HEK293 (cell line): Measurements from ENCODE around the gene C19orf33.

Source experiments
- CTCF ChIA-PET: fragments of 350-600 bp; formaldehyde crosslinking; extraction: SDS; loops from one replicate; lab custom pipeline; 2021; ENCODE audit warnings: antibody characterized with exemption; lab: Yijun Ruan, JAX
- POLR2A ChIA-PET: fragments of 300-600 bp; formaldehyde crosslinking; extraction: SDS; loops from one replicate; lab custom pipeline; 2020; ENCODE audit warnings: antibody characterized with exemption, inconsistent platforms; lab: Yijun Ruan, JAX
- H3K27ac ChIP-seq: fragments of 200-500 bp; sonication (Bioruptor generic); 2 replicates; pipeline ENCODE4 v1.5.1; 2014; ENCODE audit warnings: low read depth, low read length, control low read depth, inconsistent platforms; ENCODE audit errors: extremely low read depth
- H3K36me3 ChIP-seq, 2 experiments: fragments of 200-500 bp in 1 of 2; sonication (Bioruptor generic) in 1 of 2; 1 replicate in 1 of 2; 2 replicates in 1 of 2; pipeline ENCODE4 v1.5.1; 2014 to 2017; ENCODE audit warnings: inconsistent platforms in 2 of 2, low read length in 2 of 2; ENCODE audit not compliant: control insufficient read depth in 2 of 2, insufficient read depth in 1 of 2
- H3K4me1 ChIP-seq: fragments of 200-500 bp; sonication (Bioruptor generic); 2 replicates; pipeline ENCODE4 v1.5.1; 2014; ENCODE audit warnings: mild to moderate bottlenecking, low read length, inconsistent platforms; ENCODE audit not compliant: control insufficient read depth, insufficient read depth
- H3K4me3 ChIP-seq: 2 replicates; pipeline ENCODE4 v1.5.1; 2011; ENCODE audit warnings: low read depth, mild to moderate bottlenecking, control low read depth, low read length, moderate library complexity
- H3K9me3 ChIP-seq: fragments of 200-500 bp; sonication (Bioruptor generic); 2 replicates; pipeline ENCODE4 v1.5.1; 2014; ENCODE audit warnings: low read depth, low read length, inconsistent platforms; ENCODE audit not compliant: control insufficient read depth, insufficient read depth
- AEBP2 ChIP-seq: fragments of 450-650 bp; formaldehyde crosslinking; IDR thresholded peaks from 2 replicates; pipeline ENCODE4 v1.5.1; 2016; ENCODE audit warnings: missing biosample characterization, missing genetic modification characterization, borderline replicate concordance
- EGR2 ChIP-seq: fragments of 450-650 bp; formaldehyde crosslinking; IDR thresholded peaks from 2 replicates; pipeline ENCODE4 v1.5.1; 2016; ENCODE audit warnings: low read depth, missing biosample characterization, missing genetic modification characterization
- SETDB1 ChIP-seq: IDR thresholded peaks from one replicate; pipeline ENCODE4 v1.6.1; 2017; ENCODE audit warnings: mild to moderate bottlenecking, low read length, moderate library complexity, mixed read lengths; ENCODE audit not compliant: insufficient read length
- ZBTB11 ChIP-seq: fragments of 450-650 bp; formaldehyde crosslinking; conservative IDR thresholded peaks from 2 replicates; pipeline ENCODE4 v1.5.1; 2016; ENCODE audit warnings: low read depth, missing biosample characterization, missing genetic modification characterization
- ZBTB48 ChIP-seq: fragments of 450-650 bp; formaldehyde crosslinking; IDR thresholded peaks from 2 replicates; pipeline ENCODE4 v1.5.1; 2016; ENCODE audit warnings: missing biosample characterization, missing genetic modification characterization
- ZBTB6 ChIP-seq: fragments of 450-650 bp; formaldehyde crosslinking; IDR thresholded peaks from 2 replicates; pipeline ENCODE4 v1.5.1; 2017; ENCODE audit warnings: missing biosample characterization, missing genetic modification characterization
- ZFHX2 ChIP-seq: fragments of 450-650 bp; formaldehyde crosslinking; conservative IDR thresholded peaks from 2 replicates; pipeline ENCODE4 v1.5.1; 2016; ENCODE audit warnings: missing biosample characterization, missing genetic modification characterization
- ZFP3 ChIP-seq: fragments of 450-650 bp; formaldehyde crosslinking; IDR thresholded peaks from 2 replicates; pipeline ENCODE4 v1.5.1; 2016; ENCODE audit warnings: low read depth, missing biosample characterization, missing genetic modification characterization
- ZIC2 ChIP-seq: fragments of 450-650 bp; formaldehyde crosslinking; IDR thresholded peaks from 2 replicates; pipeline ENCODE4 v1.5.1; 2016; ENCODE audit warnings: missing biosample characterization, missing genetic modification characterization
- ZNF140 ChIP-seq: fragments of 450-650 bp; formaldehyde crosslinking; IDR thresholded peaks from 2 replicates; pipeline ENCODE4 v1.5.1; 2016; ENCODE audit warnings: missing biosample characterization, missing genetic modification characterization
- ZNF157 ChIP-seq: fragments of 450-650 bp; formaldehyde crosslinking; IDR thresholded peaks from 2 replicates; pipeline ENCODE4 v1.5.1; 2016; ENCODE audit warnings: missing biosample characterization, missing genetic modification characterization
- ZNF23 ChIP-seq: fragments of 450-650 bp; formaldehyde crosslinking; IDR thresholded peaks from 2 replicates; pipeline ENCODE4 v1.5.1; 2016; ENCODE audit warnings: missing biosample characterization, missing genetic modification characterization, borderline replicate concordance
- ZNF266 ChIP-seq: fragments of 450-650 bp; formaldehyde crosslinking; IDR thresholded peaks from 2 replicates; pipeline ENCODE4 v1.5.1; 2016; ENCODE audit warnings: missing biosample characterization, missing genetic modification characterization, low read depth
- ZNF280D ChIP-seq: fragments of 450-650 bp; formaldehyde crosslinking; IDR thresholded peaks from 2 replicates; pipeline ENCODE4 v1.5.1; 2016; ENCODE audit warnings: missing biosample characterization, missing genetic modification characterization
- ZNF398 ChIP-seq: fragments of 450-650 bp; formaldehyde crosslinking; IDR thresholded peaks from 2 replicates; pipeline ENCODE4 v1.5.1; 2017; ENCODE audit warnings: missing biosample characterization, missing genetic modification characterization
- ZNF624 ChIP-seq: fragments of 450-650 bp; formaldehyde crosslinking; IDR thresholded peaks from 2 replicates; pipeline ENCODE4 v1.5.1; 2017; ENCODE audit warnings: missing biosample characterization, missing genetic modification characterization
- ZSCAN16 ChIP-seq: fragments of 450-650 bp; formaldehyde crosslinking; IDR thresholded peaks from 2 replicates; pipeline ENCODE4 v1.5.1; 2016; ENCODE audit warnings: missing biosample characterization, missing genetic modification characterization

Gene C19orf33

GRCh38 chr19:38285567-38285966 lies 18.5 kb upstream of the C19orf33 start (continued):
- no peak for TF ChIP-seq ZNF280D (tag by site-specific recombination)
- no peak for TF ChIP-seq ZBTB48 (tag by site-specific recombination)
- TF ChIP-seq ZNF266 (tag by site-specific recombination): no peak
- no peak for TF ChIP-seq ZSCAN16
- TF ChIP-seq ZNF140 (tag by site-specific recombination): no peak
- no peak for TF ChIP-seq ZNF398 (tag by site-specific recombination)
- no peak for TF ChIP-seq ZBTB6 (tag by site-specific recombination)
- TF ChIP-seq ZNF624 (tag by site-specific recombination): no peak
- TF ChIP-seq AEBP2 (tag by site-specific recombination): no peak
- TF ChIP-seq ZNF157 (tag by site-specific recombination): no peak
- TF ChIP-seq ZNF23: no peak

- no peak for TF ChIP-seq ZFP3 (tag by site-specific recombination)
- TF ChIP-seq SETDB1: no peak
- CTCF ChIA-PET: interaction anchor here (0.7 kb wide), 1 partner anchor 18 kb away, joined by 3 read pairs; no protein-coding TSS in a partner anchor
- H3K36me3 ChIP-seq: peaks cover 68 to 75% of the 10 kb centered on the region in 2 experiments
- H3K9me3 ChIP-seq: no peaks in the 10 kb centered on the region
- POLR2A ChIA-PET: no interaction called here
- H3K4me3 ChIP-seq: no peak overlapping the region
- no peak overlapping the region for H3K27ac ChIP-seq
- H3K4me1 ChIP-seq: no peaks in the 10 kb centered on the region
Observed at GRCh38 chr19:38287604-38288003, 16.4 kb upstream of the C19orf33 start.

GRCh38 chr19:38288123-38288855 lies 15.8 kb upstream of the C19orf33 start:
- Histone ChIP-seq H3K27ac (no peak overlapping the region), H3K9me3 (no peaks in the 10 kb centered on the region), H3K4me3 (no peak overlapping the region), H3K4me1 (no peaks in the 10 kb centered on the region), H3K36me3 (peaks cover 62 to 81% of the 10 kb centered on the region in 2 experiments)
- TF ChIP-seq ZBTB11 (no peak), ZIC2 (0 out of 2 replicates have a peak, but pooled peaks have one; percentile 11), ZFHX2 (tag by site-specific recombination) (peak; percentile 45; the same call in 1 of the 2 replicates), EGR2 (tag by site-specific recombination) (peak; percentile 82)
- POLR2A ChIA-PET: interaction anchor here (0.5 to 0.7 kb wide), 2 partner anchors 8 to 11 kb away, joined by 3 to 4 read pairs; no protein-coding TSS in a partner anchor
- CTCF ChIA-PET: interaction anchor here (1.1 kb wide), 1 partner anchor 11 kb away, joined by 4 read pairs; no protein-coding TSS in a partner anchor
